Gastroesophageal sphincter (tissue), 3 donors: ENCODE results near the gene BID.

Experiments used
- EP300 ChIP-seq: sonication (generic); formaldehyde crosslinking; IDR thresholded peaks from one replicate; pipeline ENCODE4 v1.6.1; 2017; ENCODE audit warnings: antibody characterized with exemption, mild to moderate bottlenecking
- POLR2A ChIP-seq, 2 donors: fragments of 450-650 bp; IDR thresholded peaks; one replicate each; pipeline ENCODE4 v1.6.1; 2017; ENCODE audit warnings: antibody characterized with exemption in 2 of 2, mild to moderate bottlenecking in 2 of 2, moderate library complexity in 1 of 2
- POLR2AphosphoS5 ChIP-seq: sonication (generic); formaldehyde crosslinking; IDR thresholded peaks from one replicate; pipeline ENCODE4 v1.6.1; 2017; ENCODE audit warnings: antibody characterized with exemption
- TF ChIP-seq, protein P1 (sequence below), 4 experiments: fragments of 200-600 bp in 2 of 4; fragments of 450-650 bp in 2 of 4; sonication (generic) in 1 of 4; IDR thresholded peaks; one replicate each; pipeline ENCODE4 v1.5.1; 2017 to 2019; ENCODE audit warnings: antibody characterized with exemption in 4 of 4, mild to moderate bottlenecking in 2 of 4, moderate library complexity in 2 of 4

DNA sequence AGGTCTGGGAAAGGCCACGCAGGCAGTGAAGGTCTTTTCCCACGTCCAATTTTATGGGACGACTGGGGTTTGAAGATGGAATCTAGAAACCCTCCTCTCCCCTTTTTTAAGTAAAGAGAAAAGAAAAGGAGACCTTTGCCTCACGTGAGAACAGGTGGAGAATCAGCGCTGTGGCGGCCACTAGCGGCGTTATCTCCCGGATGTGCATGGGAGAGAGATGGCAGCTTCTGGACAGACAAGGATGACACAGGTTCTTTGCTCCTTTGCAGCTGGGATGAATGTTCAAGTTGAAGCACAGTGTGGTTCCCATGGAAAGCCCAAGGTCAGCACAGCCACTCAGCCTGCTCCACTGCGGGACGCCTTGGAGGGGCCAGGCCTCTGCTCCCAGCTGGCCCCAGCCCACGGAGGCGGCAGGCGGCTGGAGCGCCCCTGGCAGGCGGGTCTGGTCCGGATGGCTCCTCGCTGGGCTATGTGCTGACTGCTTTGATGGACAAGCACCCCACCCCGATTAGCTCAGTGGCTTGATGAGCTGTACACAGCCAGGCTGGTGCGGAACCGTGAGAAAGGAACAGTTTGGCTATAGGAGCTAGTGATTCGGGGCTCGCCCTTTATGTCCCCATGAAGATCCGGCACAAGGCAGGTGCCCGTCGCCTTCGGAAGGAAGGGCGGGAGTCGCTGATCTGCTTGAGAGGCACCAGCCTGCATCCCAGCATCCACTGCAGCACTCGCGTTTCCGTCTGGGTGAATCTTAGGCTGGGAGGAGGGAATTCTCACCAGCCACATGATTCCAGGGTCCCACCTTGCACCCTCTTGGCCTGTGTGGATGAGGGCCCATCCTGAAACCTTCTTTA, 14.5 kb upstream of the BID start:
- no peak for TF ChIP-seq POLR2A (IDR thresholded peaks at IDR 0.05)
- TF ChIP-seq, protein P1, sequence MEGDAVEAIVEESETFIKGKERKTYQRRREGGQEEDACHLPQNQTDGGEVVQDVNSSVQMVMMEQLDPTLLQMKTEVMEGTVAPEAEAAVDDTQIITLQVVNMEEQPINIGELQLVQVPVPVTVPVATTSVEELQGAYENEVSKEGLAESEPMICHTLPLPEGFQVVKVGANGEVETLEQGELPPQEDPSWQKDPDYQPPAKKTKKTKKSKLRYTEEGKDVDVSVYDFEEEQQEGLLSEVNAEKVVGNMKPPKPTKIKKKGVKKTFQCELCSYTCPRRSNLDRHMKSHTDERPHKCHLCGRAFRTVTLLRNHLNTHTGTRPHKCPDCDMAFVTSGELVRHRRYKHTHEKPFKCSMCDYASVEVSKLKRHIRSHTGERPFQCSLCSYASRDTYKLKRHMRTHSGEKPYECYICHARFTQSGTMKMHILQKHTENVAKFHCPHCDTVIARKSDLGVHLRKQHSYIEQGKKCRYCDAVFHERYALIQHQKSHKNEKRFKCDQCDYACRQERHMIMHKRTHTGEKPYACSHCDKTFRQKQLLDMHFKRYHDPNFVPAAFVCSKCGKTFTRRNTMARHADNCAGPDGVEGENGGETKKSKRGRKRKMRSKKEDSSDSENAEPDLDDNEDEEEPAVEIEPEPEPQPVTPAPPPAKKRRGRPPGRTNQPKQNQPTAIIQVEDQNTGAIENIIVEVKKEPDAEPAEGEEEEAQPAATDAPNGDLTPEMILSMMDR (IDR thresholded peaks at IDR 0.05): no peak
- TF ChIP-seq EP300: no peak
- TF ChIP-seq POLR2AphosphoS5: no peak
